UCSD-AML1 (cell line): ENCODE measurements around the gene KCNK2.

Experiments
- DNase-seq: peaks from one replicate; lab custom pipeline; 2025; ENCODE audit not compliant: unreplicated experiment; lab: John Stamatoyannopoulos, UW

Gene KCNK2

GRCh38 chr1:215082532-215083382 is at the start of gene KCNK2:
TSS of gene KCNK2 (plus strand) at chr1:215082737. CDS start at chr1:215083386, 649 bp downstream.
- DNase-seq: no peak

GRCh38 chr1:215032911-215033526 is 49.5 kb upstream of the KCNK2 start:
- DNase-seq: no peak

DNA sequence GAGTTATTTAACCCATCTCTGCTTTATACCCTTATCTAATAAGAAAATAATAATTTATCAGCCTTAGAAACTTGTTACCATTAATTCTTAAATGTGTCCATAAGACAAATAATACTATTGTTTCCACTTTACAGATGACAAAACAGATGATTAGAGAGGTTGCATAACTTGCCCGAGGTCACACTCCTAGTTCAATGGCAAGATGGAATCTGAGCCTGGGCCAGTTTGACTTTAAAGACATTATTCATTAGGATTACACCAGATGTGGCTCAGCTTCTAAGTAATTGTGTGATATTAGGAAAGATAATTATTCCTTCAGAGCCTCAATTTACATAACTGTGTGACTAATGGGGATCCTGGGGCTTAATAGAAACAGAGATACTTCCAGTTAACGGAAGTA is 42.3 kb upstream of the KCNK2 start:
- no peak for DNase-seq

DNA sequence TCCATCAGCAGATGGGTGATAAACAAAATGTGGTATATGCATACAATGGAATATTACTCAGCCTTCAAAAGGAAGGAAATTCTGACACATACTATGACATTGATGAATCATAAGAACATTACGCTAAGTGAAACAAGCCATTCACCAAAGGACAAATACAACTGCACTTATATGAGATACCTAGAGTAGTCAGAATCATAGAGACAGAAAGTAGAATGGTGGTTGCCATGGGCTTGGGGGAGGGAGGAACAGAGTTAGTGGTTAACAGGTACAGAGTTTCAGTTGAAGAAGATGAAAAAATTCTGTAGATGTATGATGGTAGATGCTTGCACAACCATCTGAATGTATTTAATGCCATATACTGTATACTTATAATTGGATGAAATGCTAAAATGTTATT is 39.1 kb upstream of the KCNK2 start:
- no peak for DNase-seq

- no peak for DNase-seq
These were observed 38.4 kb upstream of the KCNK2 start for GRCh38 chr1:215044151-215044550.

- no peak for DNase-seq
These were observed 36.7 kb upstream of the KCNK2 start for GRCh38 chr1:215045698-215046308.

DNA sequence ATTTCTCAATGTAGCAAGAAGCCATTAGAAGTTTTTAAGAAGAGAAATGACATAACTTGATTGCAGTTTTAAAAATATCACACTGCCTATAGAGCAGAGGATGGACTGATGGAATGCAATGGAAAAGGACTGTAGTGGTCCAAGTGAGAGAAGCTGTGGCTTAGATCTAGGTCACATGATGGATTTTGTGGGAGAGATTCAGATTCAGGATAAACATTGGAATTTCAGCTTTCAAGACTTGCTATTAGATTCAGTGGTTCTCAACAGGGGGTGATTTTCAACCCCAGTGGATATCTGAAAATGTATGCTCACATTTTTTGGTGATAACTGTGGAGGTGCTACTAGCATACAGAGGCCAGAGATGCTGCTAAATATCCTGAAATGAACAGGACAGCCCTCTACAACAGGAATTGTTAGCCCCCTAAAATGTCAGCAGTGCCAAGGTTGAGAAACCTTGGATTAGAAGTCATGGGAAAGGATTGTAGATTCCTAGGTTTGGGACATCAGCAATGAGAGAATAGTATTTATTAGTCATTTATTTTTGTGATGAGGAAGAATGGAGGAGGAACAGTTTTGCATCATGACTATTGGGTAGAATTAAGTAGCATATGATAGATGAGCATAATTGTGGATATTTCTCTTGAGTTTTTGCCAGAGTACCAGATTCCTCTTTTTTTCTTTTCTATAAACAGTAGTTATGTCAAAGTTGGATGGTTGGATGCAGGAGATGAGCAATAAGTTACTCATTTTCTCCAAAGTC is 30.1 kb upstream of the KCNK2 start:
- no peak for DNase-seq

DNA sequence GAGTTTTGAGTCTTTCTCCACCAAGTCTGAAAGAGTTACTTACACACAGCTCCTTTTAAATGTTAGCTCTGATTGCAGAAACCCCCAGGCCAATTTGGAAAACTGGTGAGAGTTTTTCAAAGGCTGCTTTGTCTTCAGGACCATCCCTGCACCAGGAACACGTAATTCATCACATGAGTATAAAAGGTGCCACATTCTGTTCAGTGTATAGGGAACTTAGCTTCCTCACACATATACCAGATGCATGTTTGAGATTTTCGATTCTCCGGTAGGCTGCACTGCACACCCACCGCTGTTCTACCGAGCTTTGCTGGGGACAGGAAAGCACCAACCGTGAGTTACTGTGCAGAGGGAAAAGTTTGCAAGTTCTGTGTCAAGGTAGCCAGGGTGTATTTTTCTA is 28.3 kb upstream of the KCNK2 start:
- no peak for DNase-seq

- no peak for DNase-seq
These were observed 27.1 kb upstream of the KCNK2 start for GRCh38 chr1:215055281-215055935.

DNA sequence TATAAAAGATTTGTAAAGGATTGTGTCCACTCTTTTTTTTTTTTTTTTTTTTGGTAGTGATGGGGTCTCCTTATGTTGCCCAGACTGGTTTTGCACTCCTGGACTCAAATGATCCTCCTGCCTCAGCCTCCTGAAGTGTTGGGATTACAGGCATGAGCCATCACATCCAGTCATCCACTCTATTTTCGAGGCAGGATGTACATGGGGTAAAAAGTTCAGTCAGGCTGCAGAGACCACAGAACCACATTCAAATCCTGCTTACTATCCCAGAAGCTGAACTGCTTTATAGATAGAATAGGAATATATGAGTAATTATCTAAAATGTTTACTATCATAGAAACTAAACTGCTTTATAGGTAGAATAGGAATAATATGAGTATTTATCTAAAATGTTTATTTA is 26.0 kb upstream of the KCNK2 start:
- DNase-seq: no peak

- DNase-seq: no peak
These were observed 22.6 kb upstream of the KCNK2 start for GRCh38 chr1:215059947-215060346.

GRCh38 chr1:215064327-215064726 is 18.2 kb upstream of the KCNK2 start:
- DNase-seq: no peak

DNA sequence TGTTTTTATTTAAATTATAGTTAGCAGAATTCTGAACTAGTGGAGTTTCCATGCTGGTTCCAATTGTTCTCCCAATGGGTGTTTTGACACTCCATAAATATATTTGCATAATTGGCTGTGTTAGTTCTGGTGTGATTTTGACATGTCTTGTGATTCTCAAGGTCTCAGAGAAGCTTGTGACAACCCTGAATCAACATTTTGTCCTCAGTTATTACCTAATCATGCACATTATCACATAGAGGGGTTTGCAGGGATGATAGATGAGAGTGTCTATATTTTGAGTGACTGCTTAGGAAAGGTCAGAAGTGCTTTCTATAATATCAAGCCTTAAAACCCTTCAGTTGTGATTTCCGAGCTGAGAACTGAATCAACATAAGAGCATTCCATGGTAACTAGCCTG is 11.5 kb upstream of the KCNK2 start:
- DNase-seq: no peak

GRCh38 chr1:215076322-215076721 is 6.2 kb upstream of the KCNK2 start:
- peak; percentile 7 for DNase-seq

GRCh38 chr1:215079456-215079855 is 3.1 kb upstream of the KCNK2 start:
- no peak for DNase-seq

GRCh38 chr1:215081661-215082531 is 641 bp upstream of the KCNK2 start:
- DNase-seq: no peak

DNA sequence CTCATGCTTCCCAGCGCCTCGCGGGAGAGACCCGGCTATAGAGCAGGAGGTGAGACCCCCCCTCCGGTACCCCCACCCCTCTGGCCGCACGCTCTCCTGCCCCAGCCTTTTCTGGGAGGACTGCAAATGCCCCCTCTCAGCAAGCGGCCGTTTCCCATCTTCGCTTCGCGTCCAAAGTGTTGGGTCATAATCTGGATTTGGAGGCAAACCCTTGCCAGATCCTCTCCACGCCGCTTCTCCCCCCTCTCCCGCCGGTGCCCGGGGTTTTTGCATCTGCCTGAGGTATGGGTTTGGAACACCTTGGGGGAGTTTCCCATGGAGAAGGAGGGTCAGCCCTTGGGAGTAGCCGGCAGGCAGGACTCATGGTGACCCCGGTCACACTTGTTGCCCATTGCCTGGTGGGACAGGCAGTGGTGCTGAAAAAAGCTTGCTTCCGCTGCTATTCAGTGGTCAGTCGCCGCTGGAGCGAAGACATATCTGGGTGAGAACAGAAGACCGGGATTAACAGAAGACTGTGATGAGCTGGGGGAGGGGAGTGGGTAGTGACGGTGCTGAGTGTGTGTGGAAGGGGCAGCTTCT is 935 bp downstream of the KCNK2 start:
- no peak for DNase-seq

DNA sequence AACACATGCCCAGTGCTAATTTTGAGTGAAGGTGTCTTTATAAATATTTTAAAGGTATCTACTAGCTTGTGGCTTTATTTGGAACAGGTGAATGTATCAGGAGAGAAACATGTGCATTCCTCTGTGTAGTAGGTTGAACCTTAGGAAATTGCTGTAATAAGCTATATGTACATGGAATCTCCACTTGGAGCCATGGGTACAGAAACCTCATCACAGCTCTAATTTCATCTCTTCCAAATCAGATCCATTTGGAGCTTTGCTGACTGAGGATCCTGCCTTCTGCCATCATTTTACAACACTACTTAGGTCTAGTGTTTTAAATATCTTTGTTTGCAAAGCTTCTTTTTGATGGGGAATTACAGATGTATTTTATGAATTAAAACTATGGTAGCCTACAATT is 2.1 kb downstream of the KCNK2 start:
- DNase-seq: no peak

DNA sequence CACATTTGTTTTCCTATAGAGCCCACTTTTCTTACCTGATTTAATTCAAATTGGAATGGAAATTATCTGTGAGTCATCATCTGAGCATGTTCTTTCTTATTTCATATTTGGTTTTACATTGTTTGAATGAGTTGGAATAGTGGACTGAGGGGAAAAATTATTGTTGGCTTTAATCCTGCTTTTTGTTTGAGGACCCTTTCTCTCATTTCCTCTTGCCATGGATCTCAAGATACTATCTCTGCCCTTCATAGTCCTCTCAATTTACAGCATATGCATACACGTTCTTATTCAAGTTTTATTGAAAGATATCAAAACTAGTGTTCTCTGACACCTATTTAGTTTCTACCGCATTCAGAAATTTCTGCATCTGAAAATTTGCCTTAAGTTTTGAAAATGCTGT is 5.1 kb downstream of the KCNK2 start:
- no peak for DNase-seq

GRCh38 chr1:215094381-215094780 is 11.8 kb downstream of the KCNK2 start:
- DNase-seq: no peak
